Pancreas (tissue), 10 donors: ENCODE results near the gene IL16. TPM values are rescaled to one million over a fixed set of nuclear protein-coding genes. Genes with fewer than 3 reads are reported as not detected.

Experiments
- ATAC-seq, 4 donors: fragments of 200-7000 bp; cut with Tn5 transposase; one replicate each; pipeline versions ENCODE4 v1.8.0 to v1.9.1; 2020; ENCODE audit warnings: mild to moderate bottlenecking in 4 of 4, moderate library complexity in 4 of 4
- DNase-seq, 6 donors: peaks; one replicate each; pipeline ENCODE4 v3.0.0-alpha.2; 2020
- FAIRE-seq: peaks from 2 replicates; lab custom pipeline; 2012; peaks lifted over from hg19 to GRCh38; lab: Jason Lieb, UNC
- H3K27ac ChIP-seq, 4 donors: fragments of 200-600 bp; sonication (generic); 1 replicate in 3 of 4; 2 replicates in 1 of 4; pipeline versions ENCODE4 v1.5.0 to v1.8.0; 2020
- H3K27me3 ChIP-seq, 4 donors: fragments of 200-600 bp; one replicate each; pipeline ENCODE4 v1.8.0; 2021
- H3K36me3 ChIP-seq, 3 donors: fragments of 200-600 bp; sonication (generic) in 1 of 3; one replicate each; pipeline versions ENCODE4 v1.5.0 to v1.8.0; 2020 to 2021
- H3K4me1 ChIP-seq, 3 donors: fragments of 200-600 bp; one replicate each; pipeline ENCODE4 v1.8.0; 2021
- H3K4me3 ChIP-seq, 4 donors: fragments of 200-600 bp; sonication (generic) in 2 of 4; one replicate each; pipeline versions ENCODE4 v1.5.0 to v1.8.0; 2020 to 2021
- H3K9me3 ChIP-seq, 4 donors: fragments of 200-600 bp; one replicate each; pipeline ENCODE4 v1.8.0; 2021
- CTCF ChIP-seq, 4 donors: fragments of 200-600 bp; sonication (generic) in 3 of 4; IDR thresholded peaks; one replicate each; pipeline versions ENCODE4 v1.5.0 to v1.8.0; 2021; ENCODE audit warnings: antibody characterized with exemption in 4 of 4
- WGBS, 2 donors: extraction: QIAGEN DNeasy Blood & Tissue Kit; methylation state at CpG; one replicate each; pipeline ENCODE4 v1.1.7; 2013; 5-methylcytosine and 5-hydroxymethylcytosine counted together
- intact Hi-C, 3 donors: fragments of 100-400 bp; cut with DNase I; formaldehyde crosslinking; loops; one replicate each; pipeline versions ENCODE4 v1.11.1 to v1.14.2; 2022
- polyA plus RNA-seq, 2 donors: library from polyadenylated mRNA; stranded (reverse); fragments of 200-250 nt; gene quantifications; one replicate each; pipeline ENCODE4 v1.2.3, GENCODE V29; 2013
- total RNA-seq, 6 donors: library from RNA; stranded (reverse); fragmentation: NEBNext Ultra II Directional in 4 of 6; extraction: Animal tissue kit (Norgen Biotek cat#: 25700) in 4 of 6; gene quantifications; one replicate each; pipeline versions ENCODE4 v1.2.1 to v1.2.4, GENCODE V29; 2021 to 2023
- donor health status: healthy with polysubstance abuse.
- donor health status: DM: no; HTN: no; CAD: no; lungs with moderate emphysema.
- donor health status: DM: no; HTN: no; CAD: no.
- donor health status: control.
- donor health status: control.
- donor health status: Bipolar disorder and iron deficiency.
- donor health status: DM: yes; HTN: yes; CAD: no.
- donor health status: DM: no; HTN: no; CAD: no.
- donor health status: DM: no; HTN: no; CAD: no.
- donor health status: DM: yes; HTN: yes; CAD: no.

The IL16 gene
- total and polyA plus RNA-seq, 8 donors = 0.79 to 7.0 (median 2.4) TPM

DNA sequence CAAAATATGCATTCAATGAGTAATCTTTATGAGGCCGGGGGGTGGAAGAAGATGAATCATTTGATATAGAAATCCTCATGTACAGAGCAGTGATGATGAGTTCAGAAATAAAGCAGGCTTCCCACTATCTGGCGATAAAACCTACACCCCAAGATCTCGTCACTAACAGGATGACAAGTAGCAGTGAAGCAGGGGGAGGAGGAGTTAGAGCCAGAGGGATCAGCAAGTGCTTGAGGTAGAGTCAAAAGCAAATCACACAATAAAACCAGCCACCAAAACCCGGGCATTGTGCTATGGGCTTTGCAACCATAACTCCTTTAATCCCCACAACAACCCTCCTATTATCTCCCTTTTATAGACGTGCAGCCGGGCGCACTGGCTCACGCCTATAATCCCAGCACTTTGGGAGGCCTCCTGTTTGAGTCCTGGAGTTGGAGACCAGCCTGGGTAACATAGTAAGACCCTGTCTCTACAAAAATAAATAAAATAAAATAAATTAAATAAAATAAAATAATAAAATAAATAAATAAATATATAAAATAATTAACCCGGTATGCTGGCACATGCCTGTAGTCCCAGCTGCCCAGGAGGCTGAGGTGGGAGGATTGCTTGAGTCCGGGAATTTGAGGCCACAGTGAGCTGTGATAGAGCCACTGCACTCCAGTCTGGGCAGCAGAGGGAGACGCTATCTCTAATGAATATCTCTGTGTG is 74.3 kb downstream of the IL16 start:
- intact Hi-C loops = loop anchor here in 1 of 3 donors (5.0 kb wide), 1 partner anchor 126 kb away; no protein-coding TSS in a partner anchor
- WGBS, 2 donors = 85 to 88% methylated on average over 11 of the region's 11 CpGs
- no peak for FAIRE-seq

GRCh38 chr15:81271761-81272644 is 75.3 kb downstream of the IL16 start:
- H3K36me3 ChIP-seq = no peaks in the 10 kb centered on the region
- peaks cover 0 to 8% (median 3%) of the 10 kb centered on the region in 3 donors for H3K4me1 ChIP-seq
- FAIRE-seq (no peak), ATAC-seq (peak; percentile 12 to 40 (median 26)), DNase-seq (peak in 1 of 6 donors; percentile 29)
- H3K27ac ChIP-seq = no peak overlapping the region
- TF ChIP-seq CTCF (IDR thresholded peaks at IDR 0.05) = no peak
- intact Hi-C loops = loop anchor here in 1 of 3 donors (5.0 kb wide), 1 partner anchor 125 kb away; no protein-coding TSS in a partner anchor
- WGBS, 2 donors = 77 to 78% methylated on average over 12 of the region's 12 CpGs
- H3K27me3 ChIP-seq = no peaks in the 10 kb centered on the region
- H3K9me3 ChIP-seq = no peaks in the 10 kb centered on the region
- H3K4me3 ChIP-seq = no peak overlapping the region

More for the DNA sequence above, 74.3 kb downstream of the IL16 start:
- Histone ChIP-seq H3K27me3 (no peaks in the 10 kb centered on the region), H3K4me3 (no peak overlapping the region), H3K4me1 (peaks cover 3 to 10% (median 8%) of the 10 kb centered on the region in 3 donors), H3K36me3 (no peaks in the 10 kb centered on the region), H3K9me3 (no peaks in the 10 kb centered on the region), H3K27ac (no peak overlapping the region)
- DNase-seq = no peak
- TF ChIP-seq CTCF (IDR thresholded peaks at IDR 0.05) = no peak
- ATAC-seq = no peak

GRCh38 chr15:81273200-81273599 is 76.5 kb downstream of the IL16 start:
- intact Hi-C loops = loop anchor here in 1 of 3 donors (5.0 kb wide), 1 partner anchor 124 kb away; no protein-coding TSS in a partner anchor
- DNase-seq (no peak), FAIRE-seq (no peak), ATAC-seq (no peak)
- no peak overlapping the region for H3K27ac ChIP-seq
- no peak for TF ChIP-seq CTCF (IDR thresholded peaks at IDR 0.05)
- H3K27me3 ChIP-seq = no peaks in the 10 kb centered on the region
- H3K4me1 ChIP-seq = peaks cover 0 to 8% (median 3%) of the 10 kb centered on the region in 3 donors
- WGBS, 2 donors = 77 to 78% methylated on average over 5 of the region's 5 CpGs
- no peak overlapping the region for H3K4me3 ChIP-seq
- no peaks in the 10 kb centered on the region for H3K36me3 ChIP-seq
- H3K9me3 ChIP-seq = no peaks in the 10 kb centered on the region

- 83 to 84% methylated on average over 2 of the region's 2 CpGs for WGBS, 2 donors
- intact Hi-C loops = loop anchor here in 1 of 3 donors (5.0 kb wide), 1 partner anchor 123 kb away; no protein-coding TSS in a partner anchor
- Histone ChIP-seq H3K4me3 (no peak overlapping the region), H3K27ac (no peak overlapping the region), H3K4me1 (peaks cover 0 to 8% (median 3%) of the 10 kb centered on the region in 3 donors), H3K9me3 (no peaks in the 10 kb centered on the region), H3K36me3 (no peaks in the 10 kb centered on the region), H3K27me3 (no peaks in the 10 kb centered on the region)
- TF ChIP-seq CTCF (IDR thresholded peaks at IDR 0.05) = no peak
- DNase-seq (no peak), ATAC-seq (no peak), FAIRE-seq (no peak)
These were observed 77.2 kb downstream of the IL16 start for GRCh38 chr15:81273855-81274254.
